Uterus (tissue), 2 donors: ENCODE results near the gene ZNF536.

Source experiments
- POLR2A ChIP-seq, 2 donors: fragments of 450-650 bp; IDR thresholded peaks; one replicate each; pipeline ENCODE4 v1.6.1; 2016; ENCODE audit warnings: antibody characterized with exemption in 2 of 2, mild to moderate bottlenecking in 1 of 2, moderate library complexity in 1 of 2
- TF ChIP-seq, protein P1 (sequence below), 4 experiments: fragments of 200-600 bp in 2 of 4; fragments of 450-650 bp in 2 of 4; sonication (generic) in 2 of 4; IDR thresholded peaks; one replicate each; pipeline ENCODE4 v1.5.1; 2016 to 2019; ENCODE audit warnings: antibody characterized with exemption in 4 of 4, mild to moderate bottlenecking in 2 of 4, moderate library complexity in 1 of 4

DNA sequence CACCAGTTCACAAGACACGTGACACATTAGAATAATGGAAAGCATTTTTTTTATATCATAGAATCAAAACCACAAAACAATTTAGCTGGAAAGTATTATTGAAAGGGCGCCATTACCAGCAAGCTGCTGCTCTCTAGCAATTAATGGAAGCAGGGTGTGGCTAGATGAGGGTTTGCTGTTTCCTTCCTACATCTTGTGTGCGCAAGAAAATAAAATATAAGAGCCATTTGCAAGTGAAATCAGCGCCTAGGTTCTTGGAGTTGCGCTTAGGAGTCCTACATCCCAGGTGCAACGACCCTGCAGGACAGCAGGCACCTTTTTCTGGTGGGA, 140.9 kb downstream of the ZNF536 start:
- TF ChIP-seq, protein P1, sequence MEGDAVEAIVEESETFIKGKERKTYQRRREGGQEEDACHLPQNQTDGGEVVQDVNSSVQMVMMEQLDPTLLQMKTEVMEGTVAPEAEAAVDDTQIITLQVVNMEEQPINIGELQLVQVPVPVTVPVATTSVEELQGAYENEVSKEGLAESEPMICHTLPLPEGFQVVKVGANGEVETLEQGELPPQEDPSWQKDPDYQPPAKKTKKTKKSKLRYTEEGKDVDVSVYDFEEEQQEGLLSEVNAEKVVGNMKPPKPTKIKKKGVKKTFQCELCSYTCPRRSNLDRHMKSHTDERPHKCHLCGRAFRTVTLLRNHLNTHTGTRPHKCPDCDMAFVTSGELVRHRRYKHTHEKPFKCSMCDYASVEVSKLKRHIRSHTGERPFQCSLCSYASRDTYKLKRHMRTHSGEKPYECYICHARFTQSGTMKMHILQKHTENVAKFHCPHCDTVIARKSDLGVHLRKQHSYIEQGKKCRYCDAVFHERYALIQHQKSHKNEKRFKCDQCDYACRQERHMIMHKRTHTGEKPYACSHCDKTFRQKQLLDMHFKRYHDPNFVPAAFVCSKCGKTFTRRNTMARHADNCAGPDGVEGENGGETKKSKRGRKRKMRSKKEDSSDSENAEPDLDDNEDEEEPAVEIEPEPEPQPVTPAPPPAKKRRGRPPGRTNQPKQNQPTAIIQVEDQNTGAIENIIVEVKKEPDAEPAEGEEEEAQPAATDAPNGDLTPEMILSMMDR (IDR thresholded peaks at IDR 0.05): no peak
- no peak for TF ChIP-seq POLR2A (IDR thresholded peaks at IDR 0.05)
